Thyroid gland (tissue), 4 donors: ENCODE measurements around the gene COL1A2. TPM values are rescaled to one million over a fixed set of nuclear protein-coding genes. Genes with fewer than 3 reads are reported as not detected.
A peak's percentile ranks its signal among the peaks of the same experiment; 100 is the strongest.

Source experiments
- DNase-seq, 2 donors: peaks; one replicate each; pipeline ENCODE4 v3.0.0-alpha.2; 2019
- H3K27ac ChIP-seq, 3 donors: fragments of 200-600 bp; sonication (generic); 1 replicate in 2 of 3; 2 replicates in 1 of 3; pipeline ENCODE4 v1.5.1; 2016 to 2019; ENCODE audit warnings: mild to moderate bottlenecking in 1 of 3, moderate library complexity in 1 of 3
- H3K27me3 ChIP-seq: fragments of 200-600 bp; sonication (generic); one replicate; pipeline ENCODE4 v1.5.1; 2019
- H3K36me3 ChIP-seq, 2 donors: fragments of 200-600 bp; sonication (generic); one replicate each; pipeline ENCODE4 v1.5.1; 2016 to 2019
- H3K4me1 ChIP-seq, 2 donors: fragments of 200-600 bp; sonication (generic); one replicate each; pipeline ENCODE4 v1.5.1; 2017 to 2019
- H3K4me3 ChIP-seq, 3 donors: fragments of 200-600 bp; sonication (generic); replicated peaks in 1 of 3; 1 replicate in 2 of 3; 2 replicates in 1 of 3; pipeline ENCODE4 v1.5.1; 2016; ENCODE audit warnings: mild to moderate bottlenecking in 1 of 3
- H3K9me3 ChIP-seq: fragments of 200-600 bp; sonication (generic); one replicate; pipeline ENCODE4 v1.5.1; 2017
- POLR2A ChIP-seq, 2 donors: fragments of 450-650 bp; IDR thresholded peaks; one replicate each; pipeline ENCODE4 v1.6.1; 2017; ENCODE audit warnings: antibody characterized with exemption in 2 of 2, mild to moderate bottlenecking in 2 of 2, moderate library complexity in 1 of 2
- WGBS, 2 donors: methylation state at CpG; one replicate each; pipeline ENCODE4 v1.1.5; 2017; 5-methylcytosine and 5-hydroxymethylcytosine counted together
- intact Hi-C: fragments of 100-400 bp; cut with DNase I; formaldehyde crosslinking; loops from one replicate; pipeline ENCODE4 v1.15.1; 2023
- total RNA-seq, 4 donors: library from RNA; depleted of rRNA; stranded (reverse); fragments of >200 nt; gene quantifications; one replicate each; pipeline ENCODE4 v1.2.3, GENCODE V29; 2016
- TF ChIP-seq, protein P1 (sequence below), 6 experiments: fragments of 200-600 bp in 3 of 6; fragments of 450-650 bp in 3 of 6; sonication (generic) in 3 of 6; IDR thresholded peaks; one replicate each; pipeline ENCODE4 v1.5.1; 2016 to 2019; ENCODE audit warnings: antibody characterized with exemption in 6 of 6, mild to moderate bottlenecking in 2 of 6, inconsistent platforms in 1 of 6, moderate library complexity in 1 of 6

Gene COL1A2
- total RNA-seq = 100 to 1,000 TPM in 2 of 4 donors, 10 to 100 TPM in 2; 50.4 to 143 (median 88.4) TPM

GRCh38 chr7:94394437-94395140 is at the start of gene COL1A2:
TSS of gene COL1A2 (plus strand) at chr7:94394895. CDS start at chr7:94395032, 137 bp downstream.
- TF ChIP-seq POLR2A (IDR thresholded peaks at IDR 0.05) = peak in 1 of 2 donors; percentile 33
- TF ChIP-seq, protein P1, sequence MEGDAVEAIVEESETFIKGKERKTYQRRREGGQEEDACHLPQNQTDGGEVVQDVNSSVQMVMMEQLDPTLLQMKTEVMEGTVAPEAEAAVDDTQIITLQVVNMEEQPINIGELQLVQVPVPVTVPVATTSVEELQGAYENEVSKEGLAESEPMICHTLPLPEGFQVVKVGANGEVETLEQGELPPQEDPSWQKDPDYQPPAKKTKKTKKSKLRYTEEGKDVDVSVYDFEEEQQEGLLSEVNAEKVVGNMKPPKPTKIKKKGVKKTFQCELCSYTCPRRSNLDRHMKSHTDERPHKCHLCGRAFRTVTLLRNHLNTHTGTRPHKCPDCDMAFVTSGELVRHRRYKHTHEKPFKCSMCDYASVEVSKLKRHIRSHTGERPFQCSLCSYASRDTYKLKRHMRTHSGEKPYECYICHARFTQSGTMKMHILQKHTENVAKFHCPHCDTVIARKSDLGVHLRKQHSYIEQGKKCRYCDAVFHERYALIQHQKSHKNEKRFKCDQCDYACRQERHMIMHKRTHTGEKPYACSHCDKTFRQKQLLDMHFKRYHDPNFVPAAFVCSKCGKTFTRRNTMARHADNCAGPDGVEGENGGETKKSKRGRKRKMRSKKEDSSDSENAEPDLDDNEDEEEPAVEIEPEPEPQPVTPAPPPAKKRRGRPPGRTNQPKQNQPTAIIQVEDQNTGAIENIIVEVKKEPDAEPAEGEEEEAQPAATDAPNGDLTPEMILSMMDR (IDR thresholded peaks at IDR 0.05) = no peak
- H3K9me3 ChIP-seq = no peaks in the 10 kb centered on the region
- H3K4me3 ChIP-seq = peak within 1 kb of the TSS; percentile 11 to 43 (median 35)
- WGBS, 2 donors = 1 to 2% methylated on average over 18 to 28 of the region's 32 CpGs
- peak; percentile 59 to 60 for DNase-seq
- H3K27me3 ChIP-seq = no peaks in the 10 kb centered on the region
- intact Hi-C loops = loop anchor here (5.0 kb wide), 1 partner anchor 102 kb away; no protein-coding TSS in a partner anchor
- peak within 1 kb of the TSS; percentile 3 to 76 (median 70) for H3K27ac ChIP-seq
- H3K4me1 ChIP-seq = peaks cover 0 to 5% of the 10 kb centered on the region in 2 donors
- H3K36me3 ChIP-seq = no peaks in the 10 kb centered on the region

DNA sequence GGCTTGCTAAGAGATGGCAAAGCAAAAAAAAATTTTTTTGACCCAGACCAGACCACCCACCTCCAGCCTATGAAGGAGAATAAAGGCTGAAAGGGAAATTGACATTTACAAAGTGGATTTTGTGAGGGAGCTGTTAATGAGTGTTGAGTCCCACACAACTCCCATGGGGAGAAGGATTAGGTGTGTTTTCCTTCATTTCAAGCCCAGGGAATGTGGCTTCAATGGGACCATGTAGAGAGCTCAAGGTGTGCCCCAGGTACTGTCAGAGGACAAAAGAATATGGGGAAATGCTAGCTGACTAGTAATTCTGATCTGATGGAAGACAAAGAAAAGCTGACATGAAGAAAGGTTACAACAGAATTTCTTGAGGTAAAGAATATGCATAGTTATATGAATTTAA is 48.8 kb upstream of the COL1A2 start:
- no peaks in the 10 kb centered on the region for H3K36me3 ChIP-seq
- peaks cover 0 to 4% of the 10 kb centered on the region in 2 donors for H3K4me1 ChIP-seq
- TF ChIP-seq POLR2A (IDR thresholded peaks at IDR 0.05) = no peak
- TF ChIP-seq, protein P1 (IDR thresholded peaks at IDR 0.05) = no peak
- no peak for DNase-seq
- no peak overlapping the region for H3K4me3 ChIP-seq
- no peak overlapping the region for H3K27ac ChIP-seq
- no peaks in the 10 kb centered on the region for H3K9me3 ChIP-seq
- H3K27me3 ChIP-seq = no peaks in the 10 kb centered on the region
- intact Hi-C loops = no loop called here

- H3K27me3 ChIP-seq = no peaks in the 10 kb centered on the region
- intact Hi-C loops = no loop called here
- no peaks in the 10 kb centered on the region for H3K36me3 ChIP-seq
- H3K4me1 ChIP-seq = peaks cover 0 to 4% of the 10 kb centered on the region in 2 donors
- no peaks in the 10 kb centered on the region for H3K9me3 ChIP-seq
- H3K27ac ChIP-seq = peak overlapping the region; percentile 15 to 50 (median 43)
- H3K4me3 ChIP-seq = no peak overlapping the region
- no peak for DNase-seq
- WGBS, 2 donors = 70 to 75% methylated on average over 3 of the region's 3 CpGs
- TF ChIP-seq, protein P1 (IDR thresholded peaks at IDR 0.05) = no peak
- TF ChIP-seq POLR2A (IDR thresholded peaks at IDR 0.05) = no peak
Observed at GRCh38 chr7:94348142-94348541, 46.6 kb upstream of the COL1A2 start.

DNA sequence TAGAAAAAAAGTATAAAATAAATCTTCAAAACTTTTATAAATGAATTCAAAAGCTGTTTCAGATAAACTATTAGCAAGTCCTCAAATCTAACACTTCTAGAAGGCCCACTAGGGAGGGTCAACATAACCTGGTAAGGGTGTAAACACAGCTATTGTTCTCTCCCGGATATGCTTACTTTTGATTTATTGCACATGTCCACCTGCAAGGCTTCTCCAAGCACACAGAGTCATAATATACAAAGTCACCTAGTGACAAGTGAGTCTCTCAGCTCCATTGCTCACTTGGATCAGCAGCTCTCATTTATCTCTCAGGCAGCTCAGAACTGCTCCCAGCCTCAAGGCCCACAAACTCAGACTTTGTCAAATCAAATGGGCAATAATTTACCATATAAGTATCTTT is 44.0 kb upstream of the COL1A2 start:
- H3K36me3 ChIP-seq = no peaks in the 10 kb centered on the region
- H3K4me3 ChIP-seq = no peak overlapping the region
- DNase-seq = no peak
- intact Hi-C loops = no loop called here
- H3K4me1 ChIP-seq = peaks cover 0 to 4% of the 10 kb centered on the region in 2 donors
- no peak overlapping the region for H3K27ac ChIP-seq
- TF ChIP-seq, protein P1 (IDR thresholded peaks at IDR 0.05) = no peak
- no peak for TF ChIP-seq POLR2A (IDR thresholded peaks at IDR 0.05)
- H3K27me3 ChIP-seq = no peaks in the 10 kb centered on the region
- H3K9me3 ChIP-seq = no peaks in the 10 kb centered on the region
- WGBS, 2 donors = 85 to 90% methylated on average over 1 of the region's 1 CpG

- Histone ChIP-seq H3K36me3 (no peaks in the 10 kb centered on the region), H3K4me3 (no peak overlapping the region), H3K9me3 (no peaks in the 10 kb centered on the region), H3K27me3 (no peaks in the 10 kb centered on the region), H3K27ac (no peak overlapping the region), H3K4me1 (peaks cover 0 to 4% of the 10 kb centered on the region in 2 donors)
- intact Hi-C loops = no loop called here
- WGBS, 2 donors = 85 to 92% methylated on average over 4 of the region's 4 CpGs
- TF ChIP-seq, protein P1 (IDR thresholded peaks at IDR 0.05) = no peak
- TF ChIP-seq POLR2A (IDR thresholded peaks at IDR 0.05) = no peak
- no peak for DNase-seq
Observed at GRCh38 chr7:94351703-94352102, 43.0 kb upstream of the COL1A2 start.
